ENCODE data around the gene PLXDC2. TPM values are rescaled to one million over a fixed set of nuclear protein-coding genes. Genes with fewer than 3 reads are reported as not detected.

The PLXDC2 gene
- total RNA-seq, 1 donor from 2014 or later: 143 TPM

DNA sequence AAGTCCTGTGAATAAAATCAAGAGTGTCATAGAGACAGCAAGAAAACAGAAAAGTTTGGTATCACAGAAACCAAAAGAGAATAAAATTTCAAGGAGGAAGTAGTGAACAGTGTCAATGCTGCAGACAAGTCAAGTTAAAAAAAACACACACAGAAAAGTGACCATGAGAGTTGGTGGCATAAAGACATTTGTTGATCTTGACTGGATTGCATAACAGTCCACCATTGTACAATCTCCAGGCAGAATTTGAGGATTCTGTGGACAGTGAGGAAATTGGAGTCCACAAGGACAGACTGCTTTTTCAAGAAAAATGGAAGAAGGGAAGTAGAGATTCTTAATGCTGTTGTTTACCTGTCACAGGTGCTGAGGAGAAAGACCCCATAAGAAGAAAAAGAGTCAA, 412.5 kb downstream of the PLXDC2 start:
- H3K4me3 ChIP-seq: no peak overlapping the region
- TF ChIP-seq, protein P1, sequence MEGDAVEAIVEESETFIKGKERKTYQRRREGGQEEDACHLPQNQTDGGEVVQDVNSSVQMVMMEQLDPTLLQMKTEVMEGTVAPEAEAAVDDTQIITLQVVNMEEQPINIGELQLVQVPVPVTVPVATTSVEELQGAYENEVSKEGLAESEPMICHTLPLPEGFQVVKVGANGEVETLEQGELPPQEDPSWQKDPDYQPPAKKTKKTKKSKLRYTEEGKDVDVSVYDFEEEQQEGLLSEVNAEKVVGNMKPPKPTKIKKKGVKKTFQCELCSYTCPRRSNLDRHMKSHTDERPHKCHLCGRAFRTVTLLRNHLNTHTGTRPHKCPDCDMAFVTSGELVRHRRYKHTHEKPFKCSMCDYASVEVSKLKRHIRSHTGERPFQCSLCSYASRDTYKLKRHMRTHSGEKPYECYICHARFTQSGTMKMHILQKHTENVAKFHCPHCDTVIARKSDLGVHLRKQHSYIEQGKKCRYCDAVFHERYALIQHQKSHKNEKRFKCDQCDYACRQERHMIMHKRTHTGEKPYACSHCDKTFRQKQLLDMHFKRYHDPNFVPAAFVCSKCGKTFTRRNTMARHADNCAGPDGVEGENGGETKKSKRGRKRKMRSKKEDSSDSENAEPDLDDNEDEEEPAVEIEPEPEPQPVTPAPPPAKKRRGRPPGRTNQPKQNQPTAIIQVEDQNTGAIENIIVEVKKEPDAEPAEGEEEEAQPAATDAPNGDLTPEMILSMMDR (IDR thresholded peaks at IDR 0.05): no peak
- DNase-seq (no peak), ATAC-seq (no peak)
- no peaks in the 10 kb centered on the region for H3K4me1 ChIP-seq
- H3K9me3 ChIP-seq: no peaks in the 10 kb centered on the region
- no peaks in the 10 kb centered on the region for H3K36me3 ChIP-seq
- H3K27me3 ChIP-seq (ENCODE audit: low read depth): no peaks in the 10 kb centered on the region
- H3K27ac ChIP-seq: no peak overlapping the region
- intact Hi-C loops (cut with DNase I): no loop called here

DNA sequence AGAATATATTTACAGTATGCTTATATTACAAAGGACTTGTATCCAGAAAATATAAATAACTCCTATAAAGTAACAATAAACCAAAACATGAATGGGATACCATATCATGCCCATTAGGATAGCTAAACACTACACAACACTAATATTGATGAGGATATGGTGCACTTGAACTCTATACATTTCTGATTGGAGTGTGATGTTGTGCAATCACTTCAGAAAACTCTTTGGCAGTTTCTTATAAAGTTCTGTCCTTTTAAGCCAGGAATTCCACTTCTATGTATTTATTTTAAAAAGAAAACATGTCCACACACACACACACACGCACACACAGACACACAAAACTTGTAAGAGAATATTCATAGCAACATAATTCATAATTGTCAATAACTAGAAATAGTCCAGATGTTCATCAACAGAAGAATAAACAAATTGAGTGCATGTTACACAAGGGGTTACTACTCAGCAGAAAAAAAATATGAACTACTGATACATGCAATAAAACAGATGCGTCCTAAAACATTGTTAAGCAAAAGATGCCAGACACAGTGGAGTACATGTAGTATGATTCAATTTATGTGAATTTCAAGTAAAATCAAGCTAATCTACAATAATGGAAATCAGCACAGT, 416.0 kb downstream of the PLXDC2 start:
- H3K27ac ChIP-seq: no peak overlapping the region

DNA sequence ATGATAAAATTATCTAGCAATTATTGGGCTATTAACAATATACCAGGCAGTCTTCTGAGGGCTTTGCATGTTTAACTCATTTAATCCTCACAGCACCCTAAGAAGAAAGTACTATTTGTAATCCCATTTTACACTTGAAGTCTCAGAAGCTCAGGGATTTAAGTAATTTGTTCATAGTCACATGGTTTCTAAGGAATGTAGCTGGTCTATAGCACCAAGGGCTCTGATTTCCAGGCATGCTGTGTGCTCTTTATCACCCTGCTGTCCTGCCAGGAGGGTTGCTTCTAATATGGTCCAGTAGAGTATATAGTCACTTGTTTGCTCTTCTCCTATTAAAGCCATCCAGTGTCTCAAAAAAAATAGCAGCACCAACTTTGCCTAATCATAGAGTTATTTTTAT, 417.2 kb downstream of the PLXDC2 start:
- Histone ChIP-seq H3K4me3 (no peak overlapping the region), H3K27ac (no peak overlapping the region), H3K36me3 (no peaks in the 10 kb centered on the region), H3K9me3 (no peaks in the 10 kb centered on the region), H3K27me3 (ENCODE audit: low read depth) (no peaks in the 10 kb centered on the region), H3K4me1 (no peaks in the 10 kb centered on the region)
- TF ChIP-seq, protein P1 (IDR thresholded peaks at IDR 0.05): no peak
- ATAC-seq: no peak
- DNase-seq: no peak
- intact Hi-C loops (cut with DNase I): no loop called here

More for the DNA sequence above, 416.0 kb downstream of the PLXDC2 start:
- TF ChIP-seq, protein P1 (IDR thresholded peaks at IDR 0.05): no peak
- no peak for ATAC-seq
- intact Hi-C loops (cut with DNase I): no loop called here
- DNase-seq: no peak
- H3K9me3 ChIP-seq: no peaks in the 10 kb centered on the region
- no peak overlapping the region for H3K4me3 ChIP-seq
- no peaks in the 10 kb centered on the region for H3K27me3 ChIP-seq (ENCODE audit: low read depth)
- H3K36me3 ChIP-seq: no peaks in the 10 kb centered on the region
- H3K4me1 ChIP-seq: no peaks in the 10 kb centered on the region

DNA sequence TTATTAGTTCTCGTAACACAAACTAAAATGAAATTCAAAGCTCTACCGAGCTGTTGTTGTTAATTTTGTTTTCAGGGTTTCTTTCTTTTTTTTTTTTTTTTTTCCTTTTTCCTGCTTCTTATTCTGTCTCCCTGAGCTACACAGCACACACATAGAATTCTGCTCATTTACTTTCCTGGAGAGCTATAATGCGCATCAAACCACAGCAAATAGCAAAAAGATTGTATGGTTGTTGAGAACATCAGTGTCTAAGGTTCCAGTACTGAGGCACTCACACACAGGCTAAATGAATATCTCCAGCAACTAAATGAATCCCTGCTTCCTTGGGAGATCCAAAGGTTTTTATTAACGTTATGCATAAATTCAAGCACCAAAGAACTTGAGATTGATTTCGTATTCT, 418.3 kb downstream of the PLXDC2 start:
- DNase-seq (no peak), ATAC-seq (no peak)
- intact Hi-C loops (cut with DNase I): no loop called here
- Histone ChIP-seq H3K9me3 (no peaks in the 10 kb centered on the region), H3K4me1 (no peaks in the 10 kb centered on the region), H3K4me3 (no peak overlapping the region), H3K27ac (no peak overlapping the region), H3K27me3 (ENCODE audit: low read depth) (no peaks in the 10 kb centered on the region), H3K36me3 (peaks cover 3% of the 10 kb centered on the region)
- TF ChIP-seq, protein P1 (IDR thresholded peaks at IDR 0.05): no peak

DNA sequence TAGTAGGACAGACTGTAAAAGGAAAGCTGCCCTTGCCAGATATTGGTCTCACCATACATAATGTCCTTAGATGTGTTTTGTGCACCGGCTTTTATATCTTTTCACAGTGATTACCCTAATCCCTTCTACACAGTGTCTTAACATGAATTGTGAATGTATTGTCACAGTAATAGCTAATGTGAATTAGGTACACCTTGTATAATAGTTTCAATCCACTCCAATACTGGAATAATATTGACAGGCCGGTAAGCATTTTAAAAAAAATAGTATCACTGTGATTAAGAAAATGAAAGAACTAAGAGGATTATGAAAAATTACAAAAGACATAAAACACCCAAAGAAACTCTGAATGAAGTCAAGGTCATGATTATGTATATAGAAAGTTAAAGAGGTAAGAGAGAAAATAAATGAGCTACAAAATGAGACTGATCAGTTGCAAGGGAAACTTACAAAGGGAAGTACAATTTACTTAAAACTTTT, 420.9 kb downstream of the PLXDC2 start:
- intact Hi-C loops (cut with DNase I): no loop called here
- H3K27me3 ChIP-seq (ENCODE audit: low read depth): no peaks in the 10 kb centered on the region
- H3K4me3 ChIP-seq: no peak overlapping the region
- TF ChIP-seq, protein P1 (IDR thresholded peaks at IDR 0.05): no peak
- no peaks in the 10 kb centered on the region for H3K4me1 ChIP-seq
- DNase-seq (no peak), ATAC-seq (no peak)
- peaks cover 9% of the 10 kb centered on the region for H3K36me3 ChIP-seq
- H3K9me3 ChIP-seq: no peaks in the 10 kb centered on the region
- H3K27ac ChIP-seq: no peak overlapping the region

Measured in lower lobe of right lung (tissue), 2 donors.